NCI-H524 (cell line): Measurements from ENCODE around the gene AZU1.

Experiments
- DNase-seq, 2 experiments: peaks; one replicate each; lab custom pipeline; 2025; lab: John Stamatoyannopoulos, UW

AZU1 gene

GRCh38 chr19:797528-798414 lies 29.9 kb upstream of the AZU1 start:
- DNase-seq: peak; percentile 79 to 91

- no peak for DNase-seq
Observed at GRCh38 chr19:798415-799075, 29.1 kb upstream of the AZU1 start.

GRCh38 chr19:799076-799881 lies 28.4 kb upstream of the AZU1 start:
- DNase-seq: peak in 1 of 2 experiments; percentile 36

- DNase-seq: no peak
Observed at GRCh38 chr19:800360-801029, 27.1 kb upstream of the AZU1 start.

GRCh38 chr19:801030-801860 lies 26.4 kb upstream of the AZU1 start:
- DNase-seq: no peak

GRCh38 chr19:801861-802497 lies 25.7 kb upstream of the AZU1 start:
- no peak for DNase-seq

GRCh38 chr19:802498-803098 lies 25.0 kb upstream of the AZU1 start:
- no peak for DNase-seq

- no peak for DNase-seq
Observed at GRCh38 chr19:803099-803561, 24.5 kb upstream of the AZU1 start.

- no peak for DNase-seq
Observed at GRCh38 chr19:803686-804418, 23.8 kb upstream of the AZU1 start.

GRCh38 chr19:804419-805165 lies 23.0 kb upstream of the AZU1 start:
- no peak for DNase-seq

- DNase-seq: no peak
Observed at GRCh38 chr19:805166-805551, 22.5 kb upstream of the AZU1 start.

GRCh38 chr19:805600-806550 lies 21.8 kb upstream of the AZU1 start:
- no peak for DNase-seq

- DNase-seq: no peak
Observed at GRCh38 chr19:806815-807421, 20.7 kb upstream of the AZU1 start.

GRCh38 chr19:807627-808422 lies 19.8 kb upstream of the AZU1 start:
- DNase-seq: no peak

- no peak for DNase-seq
Observed at GRCh38 chr19:808423-808775, 19.2 kb upstream of the AZU1 start.
